Breast epithelium (tissue), 3 donors: ENCODE results near the gene BAX.

Source experiments
- CTCF ChIP-seq, 3 donors: fragments of 450-650 bp; IDR thresholded peaks; one replicate each; pipeline ENCODE4 v1.5.1; 2016 to 2017; ENCODE audit warnings: antibody characterized with exemption in 3 of 3, mild to moderate bottlenecking in 3 of 3, moderate library complexity in 3 of 3
- POLR2AphosphoS5 ChIP-seq, 3 donors: sonication (generic); formaldehyde crosslinking; IDR thresholded peaks; one replicate each; pipeline ENCODE4 v1.6.1; 2017; ENCODE audit warnings: antibody characterized with exemption in 3 of 3

DNA sequence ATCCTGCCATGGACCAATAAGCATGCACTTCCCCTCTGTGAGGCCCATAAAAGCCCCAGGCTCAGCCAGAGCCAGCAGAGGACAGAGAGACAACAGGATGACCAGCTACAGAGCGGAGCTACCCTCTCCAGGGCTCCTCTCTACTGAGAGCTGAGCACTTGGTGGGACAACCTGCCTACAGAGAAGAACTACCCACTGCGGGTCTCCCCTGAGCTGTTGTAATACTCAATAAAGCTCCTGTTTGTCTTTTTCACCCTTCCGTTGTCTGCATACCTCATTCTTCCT lies 7.5 kb upstream of the BAX start:
- TF ChIP-seq CTCF (IDR thresholded peaks at IDR 0.05) (no peak), POLR2AphosphoS5 (IDR thresholded peaks at IDR 0.05) (no peak)
